HFFc6 (cell line): ENCODE data around the gene NDUFB3. TPM values are rescaled to one million over a fixed set of nuclear protein-coding genes. Genes with fewer than 3 reads are reported as not detected.

Experiments
- DNase-seq: peaks from one replicate; pipeline ENCODE4 v3.0.0-alpha.2; 2018
- H3K27ac Mint-ChIP-seq: 2 replicates; pipeline ENCODE4 v1.8.0; 2020; ENCODE audit warnings: mild to moderate bottlenecking, mixed read lengths
- H3K27me3 Mint-ChIP-seq: 2 replicates; pipeline ENCODE4 v1.8.0; 2021; ENCODE audit warnings: mild to moderate bottlenecking, moderate library complexity, mixed read lengths; ENCODE audit not compliant: insufficient read depth
- H3K36me3 Mint-ChIP-seq: 2 replicates; pipeline ENCODE4 v1.8.0; 2021; ENCODE audit warnings: low read depth, mixed read lengths
- H3K4me1 Mint-ChIP-seq: 2 replicates; pipeline ENCODE4 v1.8.0; 2020; ENCODE audit warnings: low read depth, mixed read lengths
- H3K4me3 Mint-ChIP-seq: 2 replicates; pipeline ENCODE4 v1.8.0; 2020; ENCODE audit warnings: mild to moderate bottlenecking, moderate library complexity, mixed read lengths
- H3K9me3 Mint-ChIP-seq: 2 replicates; pipeline ENCODE4 v1.8.0; 2020; ENCODE audit warnings: mild to moderate bottlenecking, mixed read lengths
- CTCF ChIP-seq: fragments of 200-600 bp; sonication (generic); IDR thresholded peaks from 2 replicates; pipeline ENCODE4 v1.5.0; 2021; ENCODE audit warnings: antibody characterized with exemption, mild to moderate bottlenecking
- total RNA-seq, 6 experiments: library from RNA; stranded (reverse); fragmentation: NEBNext Ultra II Directional; extraction: Animal tissue kit (Norgen Biotek cat#: 25700); gene quantifications; 2 replicates in 1 of 6; 3 replicates in 5 of 6; pipeline ENCODE4 v1.2.3, GENCODE V29; 2021

The NDUFB3 gene
- total RNA-seq, 6 experiments from 2014 or later, result 132 to 167 (median 151) TPM

- H3K27me3 Mint-ChIP-seq, result no peaks in the 10 kb centered on the region
- DNase-seq, result no peak
- H3K36me3 Mint-ChIP-seq, result peaks cover 9% of the 10 kb centered on the region; the same call in 1 of the 2 replicates
- H3K4me1 Mint-ChIP-seq, result peaks cover 10% of the 10 kb centered on the region; the same call in 1 of the 2 replicates
- TF ChIP-seq CTCF, result no peak
- H3K27ac Mint-ChIP-seq, result no peak overlapping the region
- no peaks in the 10 kb centered on the region for H3K9me3 Mint-ChIP-seq
- no peak overlapping the region for H3K4me3 Mint-ChIP-seq
These were observed 24.9 kb upstream of the NDUFB3 start for GRCh38 chr2:201046881-201047280.

DNA sequence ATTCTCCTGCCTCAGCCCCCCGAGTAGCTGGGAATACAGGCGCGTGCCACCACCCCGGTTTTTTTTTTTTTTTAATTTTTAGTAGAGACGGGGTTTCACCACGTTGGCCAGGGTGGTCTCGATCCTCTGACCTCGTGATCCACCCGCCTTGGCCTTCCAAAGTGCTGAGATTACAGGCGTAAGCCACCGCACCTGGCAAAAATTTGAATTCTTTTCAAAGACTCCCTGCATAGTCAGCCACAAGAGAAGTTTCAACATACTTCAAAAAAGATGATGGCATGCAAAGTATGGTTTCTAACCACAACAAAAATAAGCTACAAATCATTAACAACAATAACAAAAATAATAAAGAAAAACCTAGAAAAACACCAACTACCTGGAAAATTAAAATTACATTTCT lies 22.3 kb upstream of the NDUFB3 start:
- H3K36me3 Mint-ChIP-seq, result peaks cover 9% of the 10 kb centered on the region; the same call in 1 of the 2 replicates
- H3K27me3 Mint-ChIP-seq, result no peaks in the 10 kb centered on the region
- no peak overlapping the region for H3K27ac Mint-ChIP-seq
- no peak for DNase-seq
- no peak for TF ChIP-seq CTCF
- H3K4me1 Mint-ChIP-seq, result peaks cover 10% of the 10 kb centered on the region; the same call in 1 of the 2 replicates
- no peaks in the 10 kb centered on the region for H3K9me3 Mint-ChIP-seq
- H3K4me3 Mint-ChIP-seq, result no peak overlapping the region

DNA sequence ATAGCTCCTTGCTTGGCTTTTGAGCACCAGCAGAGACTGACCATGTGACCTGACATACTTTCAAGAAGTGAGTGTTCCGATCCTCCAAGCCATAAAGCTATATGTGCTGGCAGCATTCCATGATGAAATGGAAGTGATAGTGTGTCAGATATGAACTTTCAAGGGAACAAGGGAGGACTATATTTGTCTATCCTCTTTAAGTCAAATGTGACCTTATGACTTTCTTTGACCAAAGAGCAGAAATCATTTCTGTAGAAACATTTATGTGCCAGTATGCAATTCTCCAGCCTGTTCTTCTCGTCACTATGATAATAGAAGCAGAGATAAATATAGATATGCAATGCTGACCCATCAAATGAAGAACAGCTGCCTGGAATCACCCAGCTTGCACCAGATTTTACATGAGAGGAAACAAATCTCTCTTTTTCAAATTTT lies 14.7 kb upstream of the NDUFB3 start:
- peak; percentile 42 for DNase-seq
- no peaks in the 10 kb centered on the region for H3K9me3 Mint-ChIP-seq
- H3K4me3 Mint-ChIP-seq, result no peak overlapping the region
- no peaks in the 10 kb centered on the region; the same call in 1 of the 2 replicates for H3K36me3 Mint-ChIP-seq
- H3K4me1 Mint-ChIP-seq, result peaks cover 23% of the 10 kb centered on the region
- H3K27ac Mint-ChIP-seq, result peak overlapping the region; percentile 62
- no peak for TF ChIP-seq CTCF
- no peaks in the 10 kb centered on the region; the same call in 1 of the 2 replicates for H3K27me3 Mint-ChIP-seq

- no peak for DNase-seq
- H3K36me3 Mint-ChIP-seq, result no peaks in the 10 kb centered on the region; the same call in 1 of the 2 replicates
- H3K9me3 Mint-ChIP-seq, result no peaks in the 10 kb centered on the region
- H3K4me3 Mint-ChIP-seq, result no peak overlapping the region
- H3K27me3 Mint-ChIP-seq, result no peaks in the 10 kb centered on the region; the same call in 1 of the 2 replicates
- peak overlapping the region; percentile 62 for H3K27ac Mint-ChIP-seq
- no peak for TF ChIP-seq CTCF
- peaks cover 23% of the 10 kb centered on the region for H3K4me1 Mint-ChIP-seq
These were observed 14.0 kb upstream of the NDUFB3 start for GRCh38 chr2:201057715-201058248.

DNA sequence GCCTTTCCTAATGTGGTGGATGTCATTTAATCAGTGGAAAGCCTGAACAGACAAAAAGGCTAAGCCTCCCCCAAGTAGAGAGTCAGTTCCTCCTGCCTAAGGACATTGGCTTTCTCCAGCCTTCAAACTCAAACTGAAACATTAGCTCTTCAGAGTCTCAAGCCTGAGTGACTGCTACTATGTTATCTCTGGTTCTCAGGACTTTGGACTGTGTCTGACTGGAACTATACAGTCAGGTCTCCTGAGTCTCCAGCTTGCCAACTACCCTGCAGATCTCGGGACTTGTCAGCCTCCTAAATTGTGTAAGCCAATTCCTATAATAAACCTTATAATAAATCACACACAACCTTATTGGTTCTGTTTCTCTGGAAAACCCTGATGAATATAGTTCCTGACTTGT lies 12.9 kb upstream of the NDUFB3 start:
- Mint-ChIP-seq H3K4me3 (no peak overlapping the region), H3K4me1 (peaks cover 23% of the 10 kb centered on the region), H3K27ac (no peak overlapping the region), H3K36me3 (peaks cover 9% of the 10 kb centered on the region; the same call in 1 of the 2 replicates), H3K9me3 (no peaks in the 10 kb centered on the region), H3K27me3 (no peaks in the 10 kb centered on the region; the same call in 1 of the 2 replicates)
- TF ChIP-seq CTCF, result no peak
- DNase-seq, result no peak
